Loucy (cell line): ENCODE data around the gene C3orf18.

Experiments
- EZH2phosphoT487 ChIP-seq: fragments of 200-600 bp; IDR thresholded peaks from 2 replicates; pipeline ENCODE4 v1.6.1; 2018; ENCODE audit warnings: antibody characterized with exemption, mild to moderate bottlenecking, moderate library complexity, borderline replicate concordance
- TF ChIP-seq, protein P1 (sequence below): fragments of 200-600 bp; sonication (generic); conservative IDR thresholded peaks from 2 replicates; pipeline ENCODE4 v1.5.1; 2014; ENCODE audit warnings: mild to moderate bottlenecking, antibody characterized with exemption, low read length

DNA sequence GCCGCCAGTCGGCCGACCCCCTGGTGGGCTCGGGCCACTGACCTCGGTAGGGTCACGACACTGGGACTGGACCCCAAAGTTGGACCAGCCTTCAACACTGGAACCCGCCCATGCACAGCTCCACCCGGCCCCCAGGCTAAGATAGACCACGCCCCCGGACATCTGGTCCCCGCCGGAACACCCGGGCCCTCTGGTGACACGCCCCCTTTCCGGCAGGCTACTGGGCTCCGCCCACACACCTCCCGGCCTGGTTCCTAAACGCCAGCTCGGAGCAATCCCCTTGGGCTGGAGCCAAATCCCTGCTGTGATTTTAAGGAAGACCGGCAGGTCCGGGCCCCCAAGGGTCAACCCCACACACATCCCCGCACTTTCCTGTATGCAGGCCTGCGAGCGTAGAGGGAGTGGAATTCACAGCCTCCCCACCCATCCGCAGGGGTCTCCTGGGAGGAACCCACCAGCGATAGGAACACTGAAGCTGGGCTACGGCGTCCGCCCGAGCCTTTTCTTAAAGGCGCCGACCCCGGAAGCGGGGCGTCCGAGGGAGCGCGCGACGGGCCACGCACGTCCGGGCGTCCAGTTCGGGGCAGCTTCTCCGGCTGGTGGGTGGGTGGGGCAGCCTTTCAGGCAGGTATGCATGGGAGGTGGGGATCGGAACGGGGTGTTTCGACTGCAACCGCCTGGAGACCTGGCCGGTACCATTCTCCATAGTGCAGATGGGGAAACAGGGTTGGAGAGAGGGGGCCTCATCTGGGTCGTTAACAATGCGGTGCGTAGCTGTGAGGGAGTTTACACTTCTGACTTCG, 1.6 kb upstream of the C3orf18 start, which contains the start of gene HEMK1:
- TF ChIP-seq, protein P1, sequence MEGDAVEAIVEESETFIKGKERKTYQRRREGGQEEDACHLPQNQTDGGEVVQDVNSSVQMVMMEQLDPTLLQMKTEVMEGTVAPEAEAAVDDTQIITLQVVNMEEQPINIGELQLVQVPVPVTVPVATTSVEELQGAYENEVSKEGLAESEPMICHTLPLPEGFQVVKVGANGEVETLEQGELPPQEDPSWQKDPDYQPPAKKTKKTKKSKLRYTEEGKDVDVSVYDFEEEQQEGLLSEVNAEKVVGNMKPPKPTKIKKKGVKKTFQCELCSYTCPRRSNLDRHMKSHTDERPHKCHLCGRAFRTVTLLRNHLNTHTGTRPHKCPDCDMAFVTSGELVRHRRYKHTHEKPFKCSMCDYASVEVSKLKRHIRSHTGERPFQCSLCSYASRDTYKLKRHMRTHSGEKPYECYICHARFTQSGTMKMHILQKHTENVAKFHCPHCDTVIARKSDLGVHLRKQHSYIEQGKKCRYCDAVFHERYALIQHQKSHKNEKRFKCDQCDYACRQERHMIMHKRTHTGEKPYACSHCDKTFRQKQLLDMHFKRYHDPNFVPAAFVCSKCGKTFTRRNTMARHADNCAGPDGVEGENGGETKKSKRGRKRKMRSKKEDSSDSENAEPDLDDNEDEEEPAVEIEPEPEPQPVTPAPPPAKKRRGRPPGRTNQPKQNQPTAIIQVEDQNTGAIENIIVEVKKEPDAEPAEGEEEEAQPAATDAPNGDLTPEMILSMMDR: no peak
- TF ChIP-seq EZH2phosphoT487: no peak
